ENCODE data around the gene NEK8. TPM values are rescaled to one million over a fixed set of nuclear protein-coding genes. Genes with fewer than 3 reads are reported as not detected.

NEK8 gene
- total and polyA plus RNA-seq, 7 donors: 0.16 to 6.3 (median 1.6) TPM

DNA sequence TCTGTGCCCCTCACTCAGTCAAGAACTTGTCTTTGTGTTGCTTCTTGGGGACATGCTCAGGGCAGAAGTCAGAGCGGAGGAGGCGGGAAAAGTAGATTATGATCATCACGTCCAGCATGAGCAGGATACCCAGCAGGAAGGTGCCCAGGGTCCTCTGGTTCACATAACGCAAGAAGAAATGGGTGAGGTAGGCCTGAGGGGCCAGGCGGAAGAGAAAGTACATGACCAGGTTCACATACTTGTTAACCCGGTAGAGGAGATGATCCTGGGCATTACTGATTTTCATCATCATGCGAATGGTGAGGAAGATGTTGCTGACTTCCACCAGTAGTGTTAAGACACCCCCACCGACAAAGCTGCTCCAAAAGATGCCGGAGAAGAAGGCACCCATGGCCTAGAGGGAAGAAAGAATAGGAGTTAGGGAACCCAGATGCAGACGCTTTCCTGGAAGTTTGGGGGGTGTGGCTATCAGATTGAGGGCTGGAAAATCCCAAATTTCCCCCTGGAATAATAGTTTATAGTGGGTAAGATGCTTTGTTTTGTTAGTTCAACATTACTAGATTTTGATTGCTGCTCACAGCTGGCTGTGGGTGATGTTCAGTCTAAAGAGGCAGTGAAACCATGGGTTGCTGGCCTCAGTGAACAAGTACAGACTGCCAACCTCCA lies 4.0 kb upstream of the NEK8 start:
- Histone ChIP-seq H3K36me3 (peaks cover 17 to 38% (median 27%) of the 10 kb centered on the region in 4 donors), H3K4me1 (peaks cover 0 to 61% (median 54%) of the 10 kb centered on the region in 4 donors), H3K4me3 (no peak overlapping the region), H3K9me3 (no peaks in the 10 kb centered on the region), H3K27ac (peak overlapping the region in 2 of 4 donors; percentile 96 to 97), H3K27me3 (peaks cover 0 to 8% (median 0%) of the 10 kb centered on the region in 3 donors)
- intact Hi-C loops (cut with DNase I): loop anchor here (5.0 to 10.0 kb wide), 3 partner anchors 88 to 570 kb away; partner anchors contain the start of genes FLOT2 and NUFIP2
- no peak for DNase-seq
- TF ChIP-seq POLR2AphosphoS5 (IDR thresholded peaks at IDR 0.05): no peak
- TF ChIP-seq, protein P1, sequence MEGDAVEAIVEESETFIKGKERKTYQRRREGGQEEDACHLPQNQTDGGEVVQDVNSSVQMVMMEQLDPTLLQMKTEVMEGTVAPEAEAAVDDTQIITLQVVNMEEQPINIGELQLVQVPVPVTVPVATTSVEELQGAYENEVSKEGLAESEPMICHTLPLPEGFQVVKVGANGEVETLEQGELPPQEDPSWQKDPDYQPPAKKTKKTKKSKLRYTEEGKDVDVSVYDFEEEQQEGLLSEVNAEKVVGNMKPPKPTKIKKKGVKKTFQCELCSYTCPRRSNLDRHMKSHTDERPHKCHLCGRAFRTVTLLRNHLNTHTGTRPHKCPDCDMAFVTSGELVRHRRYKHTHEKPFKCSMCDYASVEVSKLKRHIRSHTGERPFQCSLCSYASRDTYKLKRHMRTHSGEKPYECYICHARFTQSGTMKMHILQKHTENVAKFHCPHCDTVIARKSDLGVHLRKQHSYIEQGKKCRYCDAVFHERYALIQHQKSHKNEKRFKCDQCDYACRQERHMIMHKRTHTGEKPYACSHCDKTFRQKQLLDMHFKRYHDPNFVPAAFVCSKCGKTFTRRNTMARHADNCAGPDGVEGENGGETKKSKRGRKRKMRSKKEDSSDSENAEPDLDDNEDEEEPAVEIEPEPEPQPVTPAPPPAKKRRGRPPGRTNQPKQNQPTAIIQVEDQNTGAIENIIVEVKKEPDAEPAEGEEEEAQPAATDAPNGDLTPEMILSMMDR (IDR thresholded peaks at IDR 0.05): no peak
- 62 to 79% methylated on average over 10 of the region's 10 CpGs for WGBS, 2 donors

DNA sequence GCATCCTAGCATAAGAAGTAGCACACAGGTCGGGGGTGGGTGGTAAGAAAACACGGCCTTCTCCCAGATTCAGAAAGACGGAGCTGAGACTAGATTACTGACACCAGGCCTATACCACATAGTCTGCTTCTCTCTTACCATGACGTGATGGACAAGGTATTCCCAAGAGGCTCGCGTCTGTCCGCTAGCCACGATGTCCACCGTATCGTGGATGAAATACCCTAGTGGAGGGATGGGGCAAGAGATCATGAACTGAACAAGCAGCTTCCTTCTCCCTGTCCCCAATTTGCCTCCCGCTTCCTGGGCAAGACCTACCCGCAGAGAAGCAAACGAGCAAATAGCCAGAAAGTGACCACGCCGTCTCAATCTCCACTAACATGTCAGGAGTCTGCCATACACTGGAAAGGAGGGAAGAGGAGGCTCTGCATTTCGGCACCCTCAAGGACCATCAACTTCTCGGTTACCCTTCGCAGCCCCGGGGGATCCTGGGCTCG lies 3.4 kb upstream of the NEK8 start:
- Histone ChIP-seq H3K4me3 (peak overlapping the region in 3 of 4 donors; percentile 60 to 83 (median 75)), H3K36me3 (peaks cover 17 to 38% (median 27%) of the 10 kb centered on the region in 4 donors), H3K27ac (peak overlapping the region; percentile 88 to 97 (median 96)), H3K4me1 (peaks cover 0 to 60% (median 54%) of the 10 kb centered on the region in 4 donors), H3K9me3 (no peaks in the 10 kb centered on the region), H3K27me3 (peaks cover 0 to 8% (median 0%) of the 10 kb centered on the region in 3 donors)
- TF ChIP-seq, protein P1 (IDR thresholded peaks at IDR 0.05): no peak
- TF ChIP-seq POLR2AphosphoS5 (IDR thresholded peaks at IDR 0.05): peak in 2 of 4 donors; percentile 21 to 35
- DNase-seq: peak; percentile 70
- 6 to 29% methylated on average over 20 of the region's 20 CpGs for WGBS, 2 donors
- intact Hi-C loops (cut with DNase I): loop anchor here (5.0 to 10.0 kb wide), 3 partner anchors 87 to 570 kb away; partner anchors contain the start of genes FLOT2 and NUFIP2

DNA sequence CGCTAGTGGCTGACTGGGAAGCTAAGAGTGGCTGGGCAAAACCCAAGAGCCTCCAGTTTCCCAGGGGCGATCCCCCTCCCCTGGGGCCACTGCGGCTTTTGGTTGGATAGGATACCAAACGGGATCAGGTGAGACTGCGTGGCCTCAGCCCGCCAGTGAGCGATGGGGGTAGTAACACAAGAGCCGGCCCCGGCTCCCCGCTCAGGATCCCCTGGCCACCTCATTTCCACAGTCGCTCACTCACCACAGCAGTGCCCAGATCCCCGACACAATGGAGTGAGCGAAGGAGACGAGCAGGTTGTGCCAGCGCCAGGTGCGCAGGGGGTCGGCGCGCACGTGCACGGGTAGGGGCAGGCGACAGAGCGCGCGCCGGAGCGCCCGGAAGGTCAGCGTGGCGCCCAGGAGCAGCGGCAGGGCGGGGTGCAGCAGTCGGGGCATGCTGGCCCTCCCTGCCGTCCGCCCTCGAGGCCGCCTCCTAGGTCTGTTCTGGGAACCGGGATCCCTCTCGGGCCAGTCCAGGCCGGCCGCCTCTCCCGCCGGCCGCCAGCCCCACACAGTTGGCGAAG lies 2.8 kb upstream of the NEK8 start:
- Histone ChIP-seq H3K27me3 (peaks cover 0 to 8% (median 0%) of the 10 kb centered on the region in 3 donors), H3K36me3 (peaks cover 17 to 38% (median 27%) of the 10 kb centered on the region in 4 donors), H3K4me1 (peaks cover 0 to 54% (median 49%) of the 10 kb centered on the region in 4 donors), H3K9me3 (no peaks in the 10 kb centered on the region), H3K27ac (peak overlapping the region; percentile 88 to 97 (median 96)), H3K4me3 (peak overlapping the region; percentile 26 to 83 (median 68))
- DNase-seq: peak; percentile 84
- 1 to 2% methylated on average over 45 of the region's 45 CpGs for WGBS, 2 donors
- intact Hi-C loops (cut with DNase I): loop anchor here (5.0 to 10.0 kb wide), 3 partner anchors 87 to 569 kb away; partner anchors contain the start of genes FLOT2 and NUFIP2
- TF ChIP-seq POLR2AphosphoS5 (IDR thresholded peaks at IDR 0.05): peak in 1 of 4 donors; percentile 6
- TF ChIP-seq EP300 (IDR thresholded peaks at IDR 0.05): no peak

DNA sequence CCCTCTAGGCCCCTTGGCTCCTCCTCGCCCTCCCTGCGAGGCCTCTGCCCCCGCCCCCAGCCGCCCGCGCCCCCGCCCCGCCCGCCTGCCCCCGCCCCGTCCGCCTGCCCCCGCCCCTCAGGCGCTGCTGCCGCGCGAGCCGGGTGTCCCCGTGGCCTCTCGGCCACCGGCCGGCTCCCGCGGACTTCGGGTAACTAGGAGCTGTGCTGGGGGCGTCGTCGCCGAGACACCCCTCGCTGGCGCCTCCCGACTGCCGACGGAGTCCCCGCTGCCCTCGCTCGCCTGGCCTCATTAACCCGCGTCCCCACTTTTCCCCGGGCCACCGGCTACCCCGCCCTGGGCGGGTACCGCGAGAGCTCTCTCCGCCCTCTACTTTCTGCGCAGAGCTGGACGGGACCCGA lies 2.4 kb upstream of the NEK8 start, which contains the start of gene TLCD1:
TLCD1 (minus strand) TSS at position 8 of the 401 bp plus-strand sequence. CDS start 136 bp downstream, outside the sequence.
- TF ChIP-seq, protein P1 (IDR thresholded peaks at IDR 0.05): no peak
- TF ChIP-seq POLR2AphosphoS5 (IDR thresholded peaks at IDR 0.05) (no peak), POLR2A (IDR thresholded peaks at IDR 0.05) (no peak), EP300 (IDR thresholded peaks at IDR 0.05) (no peak)
- Histone ChIP-seq H3K36me3 (peaks cover 17 to 36% (median 27%) of the 10 kb centered on the region in 4 donors), H3K9me3 (no peaks in the 10 kb centered on the region), H3K27me3 (peaks cover 0 to 8% (median 0%) of the 10 kb centered on the region in 3 donors), H3K4me1 (peaks cover 0 to 49% (median 44%) of the 10 kb centered on the region in 4 donors), H3K4me3 (peak within 1 kb of the TSS; percentile 51 to 83 (median 68)), H3K27ac (peak within 1 kb of the TSS; percentile 88 to 97 (median 96))
- DNase-seq: peak; percentile 82
- WGBS, 2 donors: 1% methylated on average over 49 of the region's 49 CpGs
- intact Hi-C loops (cut with DNase I): loop anchor here (5.0 to 10.0 kb wide), 3 partner anchors 86 to 569 kb away; partner anchors contain the start of genes FLOT2 and NUFIP2
